Tibial artery (tissue), 4 donors: ENCODE results near the gene GAS6.

Experiments
- DNase-seq, 2 donors: peaks; one replicate each; pipeline ENCODE4 v3.0.0-alpha.2; 2019
- H3K27ac ChIP-seq, 2 donors: fragments of 200-600 bp; sonication (generic) in 1 of 2; 1 replicate in 1 of 2; 2 replicates in 1 of 2; pipeline ENCODE4 v1.5.1; 2018 to 2019; ENCODE audit warnings: mild to moderate bottlenecking in 1 of 2
- H3K27me3 ChIP-seq, 2 donors: fragments of 200-600 bp; sonication (generic) in 1 of 2; one replicate each; pipeline versions ENCODE4 v1.5.1 to v1.6.0; 2016 to 2019
- H3K36me3 ChIP-seq, 3 donors: fragments of 200-600 bp; sonication (generic) in 2 of 3; one replicate each; pipeline ENCODE4 v1.5.1; 2016 to 2019; ENCODE audit warnings: mild to moderate bottlenecking in 2 of 3
- H3K4me1 ChIP-seq, 4 donors: fragments of 200-600 bp; sonication (generic) in 2 of 4; 1 replicate in 3 of 4; 2 replicates in 1 of 4; pipeline ENCODE4 v1.5.1; 2016 to 2019
- H3K4me3 ChIP-seq, 2 donors: fragments of 200-600 bp; sonication (generic) in 1 of 2; 1 replicate in 1 of 2; 2 replicates in 1 of 2; pipeline ENCODE4 v1.5.1; 2018 to 2019; ENCODE audit warnings: mild to moderate bottlenecking in 2 of 2
- H3K9me3 ChIP-seq, 3 donors: fragments of 200-600 bp; sonication (generic) in 1 of 3; one replicate each; pipeline ENCODE4 v1.5.1; 2016 to 2019
- CTCF ChIP-seq, 2 experiments: fragments of 200-600 bp in 1 of 2; fragments of 450-650 bp in 1 of 2; IDR thresholded peaks; one replicate each; pipeline ENCODE4 v1.5.1; 2017 to 2019; ENCODE audit warnings: antibody characterized with exemption in 2 of 2, mild to moderate bottlenecking in 1 of 2, moderate library complexity in 1 of 2
- intact Hi-C: fragments of 100-400 bp; cut with DNase I; formaldehyde crosslinking; loops from one replicate; pipeline ENCODE4 v1.15.0; 2023; ENCODE audit warnings: low total_unique reads

Gene GAS6

DNA sequence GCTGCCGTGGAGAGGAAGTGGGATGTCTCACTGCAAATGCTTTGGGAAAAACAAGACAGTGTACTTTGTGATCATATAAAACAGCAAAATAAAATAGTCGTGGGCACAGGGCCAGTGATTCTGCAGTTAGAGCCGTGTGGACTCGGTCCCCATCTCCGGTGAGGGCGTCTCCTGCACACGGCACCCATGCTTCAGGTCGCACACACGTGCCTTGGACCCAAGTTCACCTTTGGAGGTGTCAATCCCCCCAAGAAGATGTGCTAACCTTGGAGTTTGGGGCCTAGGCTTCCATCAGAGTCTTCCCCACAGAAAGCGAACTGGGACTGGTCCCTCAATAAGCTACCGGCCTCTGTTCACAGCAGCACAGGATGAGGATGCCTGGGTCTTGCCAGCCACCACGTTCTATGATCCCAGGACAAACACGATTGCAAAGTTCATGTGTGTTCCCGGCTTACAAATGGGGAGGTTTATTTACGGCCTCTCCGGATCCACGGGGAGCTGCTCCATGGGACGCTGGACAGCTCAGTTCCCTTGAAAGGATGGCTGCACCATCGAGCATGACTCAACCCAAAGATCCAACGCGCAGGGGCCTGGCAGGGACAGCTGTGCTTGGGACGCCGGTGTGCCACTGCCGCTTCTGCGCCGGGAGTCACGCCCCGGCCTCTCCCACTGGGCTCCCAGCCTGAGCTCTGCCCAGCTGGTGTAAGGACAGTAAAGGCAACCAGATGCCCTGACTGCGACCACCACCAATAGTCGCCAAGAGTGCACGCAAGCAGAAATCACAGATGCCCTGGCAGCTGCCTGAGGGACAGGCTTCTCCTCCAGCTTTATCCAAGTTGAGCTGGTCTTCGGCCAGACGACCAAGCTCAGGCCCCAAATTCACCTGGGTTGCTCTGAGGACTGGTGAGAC lies 8.6 kb downstream of the GAS6 start:
- TF ChIP-seq CTCF (IDR thresholded peaks at IDR 0.05), result no peak
- H3K36me3 ChIP-seq, result peaks cover 0 to 16% (median 0%) of the 10 kb centered on the region in 3 donors
- peak overlapping the region; percentile 56 to 57 for H3K27ac ChIP-seq
- no peaks in the 10 kb centered on the region for H3K9me3 ChIP-seq
- H3K4me1 ChIP-seq, result peaks cover 0 to 70% (median 60%) of the 10 kb centered on the region in 4 donors
- H3K4me3 ChIP-seq, result no peak overlapping the region
- H3K27me3 ChIP-seq, result no peaks in the 10 kb centered on the region
- peak; percentile 22 to 67 for DNase-seq
- intact Hi-C loops, result no loop called here

DNA sequence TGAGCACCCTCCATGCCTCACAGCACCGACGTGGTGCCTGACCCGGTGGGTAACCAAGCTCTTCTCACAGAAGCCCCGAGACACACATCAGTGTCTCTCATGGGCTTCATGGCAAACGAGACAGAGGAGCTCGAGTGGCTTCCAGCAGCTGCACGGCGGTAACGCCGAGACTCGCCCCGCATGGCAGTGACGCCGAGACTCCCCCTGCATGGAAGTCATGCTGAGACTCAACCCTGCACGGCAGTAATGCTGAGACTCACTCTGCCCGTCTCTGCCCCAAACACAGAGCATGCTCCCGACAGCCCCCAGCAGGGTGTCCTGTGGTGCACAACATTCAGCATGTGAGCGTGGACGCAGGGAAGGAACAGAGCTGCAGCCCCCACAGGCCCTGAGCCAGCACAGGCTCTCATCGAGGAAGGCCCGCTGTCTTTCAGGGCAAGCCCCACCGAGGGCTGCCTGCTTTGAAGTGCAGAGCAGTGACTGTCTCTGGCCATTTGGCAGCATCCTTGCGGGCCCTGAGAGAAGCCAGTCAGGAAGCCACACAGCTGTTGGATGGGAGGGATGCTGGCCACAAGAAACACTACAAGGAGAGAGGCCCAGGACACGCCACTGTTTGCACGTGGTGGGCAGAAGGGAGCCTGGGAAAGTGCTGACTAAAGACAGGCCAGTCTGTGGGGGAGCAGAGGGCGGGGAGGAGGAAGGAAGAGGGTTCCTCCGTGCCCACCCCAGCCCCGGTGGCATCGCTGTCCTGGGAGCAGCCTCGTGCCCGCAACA lies 9.5 kb downstream of the GAS6 start:
- TF ChIP-seq CTCF (IDR thresholded peaks at IDR 0.05), result no peak
- peak; percentile 69 to 82 for DNase-seq

GRCh38 chr13:113853518-113854237 lies 10.2 kb downstream of the GAS6 start:
- Histone ChIP-seq H3K4me1 (peaks cover 0 to 71% (median 66%) of the 10 kb centered on the region in 4 donors), H3K36me3 (peaks cover 0 to 8% (median 0%) of the 10 kb centered on the region in 3 donors), H3K9me3 (no peaks in the 10 kb centered on the region), H3K4me3 (no peak overlapping the region), H3K27ac (peak overlapping the region; percentile 56 to 57), H3K27me3 (no peaks in the 10 kb centered on the region)
- intact Hi-C loops, result no loop called here
- TF ChIP-seq CTCF (IDR thresholded peaks at IDR 0.05), result no peak
- peak; percentile 22 to 65 for DNase-seq

More for the DNA sequence above, 9.5 kb downstream of the GAS6 start:
- peak overlapping the region; percentile 56 to 57 for H3K27ac ChIP-seq
- intact Hi-C loops, result no loop called here
- peaks cover 0 to 8% (median 0%) of the 10 kb centered on the region in 3 donors for H3K36me3 ChIP-seq
- H3K9me3 ChIP-seq, result no peaks in the 10 kb centered on the region
- no peak overlapping the region for H3K4me3 ChIP-seq
- peaks cover 0 to 66% (median 59%) of the 10 kb centered on the region in 4 donors for H3K4me1 ChIP-seq
- H3K27me3 ChIP-seq, result no peaks in the 10 kb centered on the region

DNA sequence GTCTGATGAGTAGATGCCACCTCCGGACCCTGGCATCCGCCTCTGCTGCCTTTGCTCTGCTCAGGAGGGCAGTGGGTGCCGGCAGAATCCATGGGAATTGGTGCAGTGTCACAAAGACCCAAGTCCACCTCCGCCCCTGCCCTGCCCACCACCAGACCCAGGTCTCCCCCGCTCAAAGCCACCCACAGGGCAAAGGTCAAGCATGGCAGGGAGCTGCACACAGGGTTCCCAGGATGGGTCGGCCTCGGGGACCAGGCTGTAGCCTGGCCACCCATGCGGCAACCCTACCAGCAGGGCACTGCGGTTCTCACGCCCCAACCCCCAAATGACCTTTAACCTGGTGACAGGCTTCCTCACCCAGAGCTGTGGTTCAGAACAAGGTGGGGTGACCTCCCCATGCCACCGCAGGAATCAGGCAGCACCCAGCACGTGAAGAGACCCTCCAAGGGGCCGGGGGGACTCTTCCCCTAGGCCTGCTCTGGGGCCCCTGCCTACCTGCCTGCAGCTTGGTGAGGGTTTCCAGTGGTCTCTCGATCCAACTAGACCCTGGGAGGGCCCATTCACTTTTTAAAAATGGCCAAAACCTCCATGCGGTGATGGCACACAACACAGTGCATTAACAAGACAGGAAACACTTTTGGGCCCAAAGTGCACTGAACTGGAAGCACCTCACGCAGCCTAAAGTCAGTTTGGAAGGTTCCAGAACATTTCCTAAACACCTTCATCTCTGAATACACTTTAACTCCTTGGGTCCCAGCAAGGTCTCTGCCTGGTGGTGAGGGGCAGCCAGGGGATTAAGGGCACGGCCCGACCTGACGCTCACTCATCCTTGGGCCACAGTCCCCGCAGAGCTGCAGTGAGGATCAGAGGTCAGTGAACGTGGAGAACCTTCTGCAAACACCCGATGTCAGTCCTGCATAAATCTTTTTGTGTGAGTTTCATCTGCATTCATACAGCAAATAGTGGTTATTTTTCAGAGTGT lies 11.0 kb downstream of the GAS6 start:
- H3K4me3 ChIP-seq, result no peak overlapping the region
- DNase-seq, result peak in 1 of 2 donors; percentile 48
- peaks cover 0 to 9% (median 0%) of the 10 kb centered on the region in 3 donors for H3K36me3 ChIP-seq
- no peak for TF ChIP-seq CTCF (IDR thresholded peaks at IDR 0.05)
- peaks cover 0 to 72% (median 66%) of the 10 kb centered on the region in 4 donors for H3K4me1 ChIP-seq
- intact Hi-C loops, result no loop called here
- H3K27me3 ChIP-seq, result no peaks in the 10 kb centered on the region
- peak overlapping the region; percentile 56 to 57 for H3K27ac ChIP-seq
- H3K9me3 ChIP-seq, result no peaks in the 10 kb centered on the region
